Liver (tissue), 9 donors: Measurements from ENCODE around the gene FAM110D. TPM values are rescaled to one million over a fixed set of nuclear protein-coding genes. Genes with fewer than 3 reads are reported as not detected.

Experiments
- DNase-seq: peaks from one replicate; pipeline ENCODE4 v3.0.0-alpha.2; 2017; ENCODE audit warnings: low spot score
- H3K27ac ChIP-seq, 2 donors: one replicate each; pipeline ENCODE4 v1.7.0; 2013; ENCODE audit warnings: inconsistent platforms in 2 of 2, low read length in 2 of 2, control low read depth in 1 of 2, low read depth in 1 of 2, mild to moderate bottlenecking in 1 of 2
- H3K27me3 ChIP-seq, 4 donors: one replicate each; pipeline versions ENCODE4 v1.6.1 to v1.7.0; 2013; ENCODE audit warnings: low read length in 3 of 4, inconsistent platforms in 1 of 4, mild to moderate bottlenecking in 1 of 4, moderate library complexity in 1 of 4; ENCODE audit not compliant: control insufficient read depth in 4 of 4, insufficient read depth in 4 of 4
- H3K36me3 ChIP-seq, 4 donors: one replicate each; pipeline versions ENCODE4 v1.6.1 to v1.7.0; 2013; ENCODE audit warnings: low read length in 3 of 4, mild to moderate bottlenecking in 3 of 4, low read depth in 1 of 4, moderate library complexity in 1 of 4; ENCODE audit not compliant: control insufficient read depth in 4 of 4, insufficient read depth in 3 of 4
- H3K4me1 ChIP-seq, 4 donors: one replicate each; pipeline versions ENCODE4 v1.6.1 to v1.7.0; 2013; ENCODE audit warnings: low read length in 3 of 4, mild to moderate bottlenecking in 3 of 4, moderate library complexity in 1 of 4; ENCODE audit not compliant: control insufficient read depth in 4 of 4, insufficient read depth in 4 of 4
- H3K4me3 ChIP-seq, 3 donors: one replicate each; pipeline versions ENCODE4 v1.6.1 to v1.7.0; 2013; ENCODE audit warnings: low read length in 3 of 3, control low read depth in 1 of 3, low read depth in 1 of 3, mild to moderate bottlenecking in 1 of 3
- H3K9ac ChIP-seq, 2 donors: one replicate each; pipeline ENCODE4 v1.7.0; 2013; ENCODE audit warnings: low read length in 2 of 2, mild to moderate bottlenecking in 2 of 2, moderate library complexity in 2 of 2, control low read depth in 1 of 2, low read depth in 1 of 2
- H3K9me3 ChIP-seq, 4 donors: one replicate each; pipeline versions ENCODE4 v1.6.1 to v1.7.0; 2013; ENCODE audit warnings: low read length in 3 of 4; ENCODE audit not compliant: control insufficient read depth in 4 of 4
- FOXA1 ChIP-seq: IDR thresholded peaks from 2 replicates; pipeline ENCODE4 v1.6.1; 2016; ENCODE audit warnings: antibody characterized with exemption
- FOXA2 ChIP-seq: IDR thresholded peaks from 2 replicates; pipeline ENCODE4 v1.6.1; 2016; ENCODE audit warnings: antibody characterized with exemption
- GABPA ChIP-seq, 2 donors: IDR thresholded peaks in 1 of 2; conservative IDR thresholded peaks in 1 of 2; 2 replicates each; pipeline ENCODE4 v1.6.1; 2016; ENCODE audit warnings: antibody characterized with exemption in 2 of 2, mild to moderate bottlenecking in 1 of 2, moderate library complexity in 1 of 2
- HNF4A ChIP-seq, 2 donors: conservative IDR thresholded peaks; 2 replicates each; pipeline ENCODE4 v1.6.1; 2016; ENCODE audit warnings: antibody characterized with exemption in 2 of 2, mild to moderate bottlenecking in 2 of 2
- HNF4G ChIP-seq: IDR thresholded peaks from 2 replicates; pipeline ENCODE4 v1.6.1; 2016; ENCODE audit warnings: antibody characterized with exemption
- JUND ChIP-seq, 2 donors: IDR thresholded peaks; 2 replicates each; pipeline ENCODE4 v1.6.1; 2016; ENCODE audit warnings: antibody characterized with exemption in 2 of 2
- NR2F2 ChIP-seq: IDR thresholded peaks from 2 replicates; pipeline ENCODE4 v1.6.1; 2016; ENCODE audit warnings: antibody characterized with exemption
- RAD21 ChIP-seq, 2 donors: IDR thresholded peaks; 2 replicates each; pipeline ENCODE4 v1.6.1; 2016; ENCODE audit warnings: antibody characterized with exemption in 2 of 2, mild to moderate bottlenecking in 2 of 2
- TAF1 ChIP-seq: conservative IDR thresholded peaks from 2 replicates; pipeline ENCODE4 v1.6.1; 2016; ENCODE audit warnings: antibody characterized with exemption, mild to moderate bottlenecking
- YY1 ChIP-seq: IDR thresholded peaks from 2 replicates; pipeline ENCODE4 v1.6.1; 2016; ENCODE audit warnings: antibody characterized with exemption, mild to moderate bottlenecking
- WGBS: extraction: QIAGEN DNeasy Blood & Tissue Kit; methylation state at CpG from one replicate; pipeline ENCODE4 v1.1.7; 2013; 5-methylcytosine and 5-hydroxymethylcytosine counted together
- polyA plus RNA-seq, 2 donors: library from polyadenylated mRNA; stranded (reverse) in 1 of 2; unstranded in 1 of 2; fragments of 200-250 nt in 1 of 2; fragments of >200 nt in 1 of 2; fragmentation: Nextera tagmentation in 1 of 2; extraction: Ambion mirVana in 1 of 2; gene quantifications; one replicate each; pipeline versions ENCODE4 v1.2.1 to v1.2.3, GENCODE V29; 2013 to 2015
- total RNA-seq, 2 donors: library from RNA; depleted of rRNA; stranded (reverse); fragments of >200 nt; gene quantifications; one replicate each; pipeline ENCODE4 v1.2.3, GENCODE V29; 2014
- TF ChIP-seq, protein P1 (sequence below): IDR thresholded peaks from 2 replicates; pipeline ENCODE4 v1.6.1; 2016; ENCODE audit warnings: antibody characterized with exemption, mild to moderate bottlenecking
- TF ChIP-seq, protein P2 (sequence below): fragments of 150-350 bp; IDR thresholded peaks from 2 replicates; pipeline ENCODE4 v1.5.1; 2017; ENCODE audit warnings: improper control_type of control experiment, low read depth, low read length; ENCODE audit not compliant: missing input control
- TF ChIP-seq, protein P3 (sequence below): IDR thresholded peaks from 2 replicates; pipeline ENCODE4 v1.6.1; 2016; ENCODE audit warnings: antibody characterized with exemption
- TF ChIP-seq, protein P4 (sequence below): IDR thresholded peaks from 2 replicates; pipeline ENCODE4 v1.6.1; 2016; ENCODE audit warnings: antibody characterized with exemption
- TF ChIP-seq, protein P5 (sequence below): IDR thresholded peaks from 2 replicates; pipeline ENCODE4 v1.6.1; 2016; ENCODE audit warnings: antibody characterized with exemption
- donor health status: healthy.
- donor health status: healthy.
- donor health status: healthy.
- donor health status: healthy.
- donor health status: healthy.

The FAM110D gene
- total and polyA plus RNA-seq, 4 donors = 0.10 to 0.50 (median 0.27) TPM

DNA sequence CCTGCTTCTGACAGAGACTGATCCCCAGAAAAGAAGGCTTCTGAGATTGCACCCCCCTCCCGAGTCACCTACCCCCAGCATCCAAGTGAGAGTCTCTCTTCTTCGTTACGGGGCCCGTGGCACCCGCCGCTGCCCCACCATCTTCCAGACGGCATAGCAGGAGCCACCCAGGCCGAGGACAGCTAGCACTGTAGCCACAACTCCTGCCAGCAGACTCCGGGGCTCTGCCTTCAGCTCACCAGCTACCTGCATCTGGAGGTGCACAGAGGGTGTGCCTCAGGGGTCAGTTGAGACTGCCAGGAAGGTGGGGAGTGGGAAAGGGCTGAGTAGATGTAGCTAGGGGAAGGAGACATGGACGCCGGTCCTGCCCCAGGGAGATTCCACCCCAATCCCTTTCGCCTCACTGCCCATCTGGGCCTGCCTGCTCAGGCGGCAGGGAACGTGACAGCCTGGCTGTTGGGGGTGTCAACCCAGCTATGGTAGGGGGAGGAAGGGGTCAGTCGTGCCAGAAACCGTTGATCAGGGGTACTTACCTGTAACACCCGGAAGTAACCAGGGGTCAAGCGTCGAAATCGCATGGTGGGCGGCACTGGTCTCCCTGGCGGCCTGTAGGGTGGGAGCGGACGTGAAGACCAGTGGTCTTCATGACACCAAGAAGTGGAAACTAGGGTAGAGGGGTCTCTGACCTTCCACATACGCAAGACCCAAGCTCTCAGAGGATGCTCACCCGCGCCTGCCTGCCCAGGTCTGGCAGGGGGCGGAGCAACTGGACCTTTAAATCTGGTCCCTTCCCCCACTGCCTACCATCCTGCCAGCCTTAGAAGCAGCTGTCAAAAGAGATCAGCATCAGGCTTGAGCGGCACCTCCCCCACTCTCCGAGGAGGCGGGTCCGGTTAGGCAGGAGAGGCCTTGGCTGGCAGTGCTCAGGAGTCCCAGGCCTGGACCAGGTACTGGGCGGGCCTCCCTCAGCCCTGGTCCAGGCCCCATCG, 12.5 kb downstream of the FAM110D start, which contains the start of gene ZNF593OS:
TSS of gene ZNF593OS (minus strand) at position 749 of the 989 bp plus-strand sequence. CDS start at position 578, 171 bp downstream.
- H3K9me3 ChIP-seq = no peaks in the 10 kb centered on the region
- TF ChIP-seq RAD21 (IDR thresholded peaks at IDR 0.05) (no peak), FOXA1 (no peak), FOXA2 (no peak), YY1 (no peak), GABPA (IDR thresholded peaks at IDR 0.05 in 1 of 2, conservative IDR thresholded peaks at IDR 0.05 in 1 of 2) (no peak), HNF4G (no peak), NR2F2 (no peak), TAF1 (no peak), HNF4A (conservative IDR thresholded peaks at IDR 0.05) (no peak), JUND (IDR thresholded peaks at IDR 0.05) (no peak)
- TF ChIP-seq, protein P1, sequence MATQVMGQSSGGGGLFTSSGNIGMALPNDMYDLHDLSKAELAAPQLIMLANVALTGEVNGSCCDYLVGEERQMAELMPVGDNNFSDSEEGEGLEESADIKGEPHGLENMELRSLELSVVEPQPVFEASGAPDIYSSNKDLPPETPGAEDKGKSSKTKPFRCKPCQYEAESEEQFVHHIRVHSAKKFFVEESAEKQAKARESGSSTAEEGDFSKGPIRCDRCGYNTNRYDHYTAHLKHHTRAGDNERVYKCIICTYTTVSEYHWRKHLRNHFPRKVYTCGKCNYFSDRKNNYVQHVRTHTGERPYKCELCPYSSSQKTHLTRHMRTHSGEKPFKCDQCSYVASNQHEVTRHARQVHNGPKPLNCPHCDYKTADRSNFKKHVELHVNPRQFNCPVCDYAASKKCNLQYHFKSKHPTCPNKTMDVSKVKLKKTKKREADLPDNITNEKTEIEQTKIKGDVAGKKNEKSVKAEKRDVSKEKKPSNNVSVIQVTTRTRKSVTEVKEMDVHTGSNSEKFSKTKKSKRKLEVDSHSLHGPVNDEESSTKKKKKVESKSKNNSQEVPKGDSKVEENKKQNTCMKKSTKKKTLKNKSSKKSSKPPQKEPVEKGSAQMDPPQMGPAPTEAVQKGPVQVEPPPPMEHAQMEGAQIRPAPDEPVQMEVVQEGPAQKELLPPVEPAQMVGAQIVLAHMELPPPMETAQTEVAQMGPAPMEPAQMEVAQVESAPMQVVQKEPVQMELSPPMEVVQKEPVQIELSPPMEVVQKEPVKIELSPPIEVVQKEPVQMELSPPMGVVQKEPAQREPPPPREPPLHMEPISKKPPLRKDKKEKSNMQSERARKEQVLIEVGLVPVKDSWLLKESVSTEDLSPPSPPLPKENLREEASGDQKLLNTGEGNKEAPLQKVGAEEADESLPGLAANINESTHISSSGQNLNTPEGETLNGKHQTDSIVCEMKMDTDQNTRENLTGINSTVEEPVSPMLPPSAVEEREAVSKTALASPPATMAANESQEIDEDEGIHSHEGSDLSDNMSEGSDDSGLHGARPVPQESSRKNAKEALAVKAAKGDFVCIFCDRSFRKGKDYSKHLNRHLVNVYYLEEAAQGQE = no peak
- TF ChIP-seq, protein P2, sequence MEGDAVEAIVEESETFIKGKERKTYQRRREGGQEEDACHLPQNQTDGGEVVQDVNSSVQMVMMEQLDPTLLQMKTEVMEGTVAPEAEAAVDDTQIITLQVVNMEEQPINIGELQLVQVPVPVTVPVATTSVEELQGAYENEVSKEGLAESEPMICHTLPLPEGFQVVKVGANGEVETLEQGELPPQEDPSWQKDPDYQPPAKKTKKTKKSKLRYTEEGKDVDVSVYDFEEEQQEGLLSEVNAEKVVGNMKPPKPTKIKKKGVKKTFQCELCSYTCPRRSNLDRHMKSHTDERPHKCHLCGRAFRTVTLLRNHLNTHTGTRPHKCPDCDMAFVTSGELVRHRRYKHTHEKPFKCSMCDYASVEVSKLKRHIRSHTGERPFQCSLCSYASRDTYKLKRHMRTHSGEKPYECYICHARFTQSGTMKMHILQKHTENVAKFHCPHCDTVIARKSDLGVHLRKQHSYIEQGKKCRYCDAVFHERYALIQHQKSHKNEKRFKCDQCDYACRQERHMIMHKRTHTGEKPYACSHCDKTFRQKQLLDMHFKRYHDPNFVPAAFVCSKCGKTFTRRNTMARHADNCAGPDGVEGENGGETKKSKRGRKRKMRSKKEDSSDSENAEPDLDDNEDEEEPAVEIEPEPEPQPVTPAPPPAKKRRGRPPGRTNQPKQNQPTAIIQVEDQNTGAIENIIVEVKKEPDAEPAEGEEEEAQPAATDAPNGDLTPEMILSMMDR = no peak
- TF ChIP-seq, protein P3, sequence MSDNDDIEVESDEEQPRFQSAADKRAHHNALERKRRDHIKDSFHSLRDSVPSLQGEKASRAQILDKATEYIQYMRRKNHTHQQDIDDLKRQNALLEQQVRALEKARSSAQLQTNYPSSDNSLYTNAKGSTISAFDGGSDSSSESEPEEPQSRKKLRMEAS = no peak
- TF ChIP-seq, protein P4, sequence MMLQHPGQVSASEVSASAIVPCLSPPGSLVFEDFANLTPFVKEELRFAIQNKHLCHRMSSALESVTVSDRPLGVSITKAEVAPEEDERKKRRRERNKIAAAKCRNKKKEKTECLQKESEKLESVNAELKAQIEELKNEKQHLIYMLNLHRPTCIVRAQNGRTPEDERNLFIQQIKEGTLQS = no peak
- TF ChIP-seq, protein P5, sequence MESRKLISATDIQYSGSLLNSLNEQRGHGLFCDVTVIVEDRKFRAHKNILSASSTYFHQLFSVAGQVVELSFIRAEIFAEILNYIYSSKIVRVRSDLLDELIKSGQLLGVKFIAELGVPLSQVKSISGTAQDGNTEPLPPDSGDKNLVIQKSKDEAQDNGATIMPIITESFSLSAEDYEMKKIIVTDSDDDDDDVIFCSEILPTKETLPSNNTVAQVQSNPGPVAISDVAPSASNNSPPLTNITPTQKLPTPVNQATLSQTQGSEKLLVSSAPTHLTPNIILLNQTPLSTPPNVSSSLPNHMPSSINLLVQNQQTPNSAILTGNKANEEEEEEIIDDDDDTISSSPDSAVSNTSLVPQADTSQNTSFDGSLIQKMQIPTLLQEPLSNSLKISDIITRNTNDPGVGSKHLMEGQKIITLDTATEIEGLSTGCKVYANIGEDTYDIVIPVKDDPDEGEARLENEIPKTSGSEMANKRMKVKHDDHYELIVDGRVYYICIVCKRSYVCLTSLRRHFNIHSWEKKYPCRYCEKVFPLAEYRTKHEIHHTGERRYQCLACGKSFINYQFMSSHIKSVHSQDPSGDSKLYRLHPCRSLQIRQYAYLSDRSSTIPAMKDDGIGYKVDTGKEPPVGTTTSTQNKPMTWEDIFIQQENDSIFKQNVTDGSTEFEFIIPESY = no peak
- DNase-seq = no peak
- H3K4me1 ChIP-seq = peaks cover 6 to 18% (median 7%) of the 10 kb centered on the region in 4 donors
- WGBS = 96% methylated on average over 34 of the region's 34 CpGs
- H3K27ac ChIP-seq = no peak within 1 kb of the TSS
- peak within 1 kb of the TSS in 1 of 3 donors; percentile 90 for H3K4me3 ChIP-seq
- no peaks in the 10 kb centered on the region for H3K36me3 ChIP-seq
- H3K9ac ChIP-seq = no peak within 1 kb of the TSS
- no peaks in the 10 kb centered on the region for H3K27me3 ChIP-seq
